CD4-positive, alpha-beta memory T cell (primary cell): ENCODE data around the gene VMAC. TPM values are rescaled to one million over a fixed set of nuclear protein-coding genes. Genes with fewer than 3 reads are reported as not detected.

ENCODE experiments used
- polyA plus RNA-seq, 2 donors: library from polyadenylated mRNA; unstranded; fragments of 300-500 nt; fragmentation: Illumina TruSeq; gene quantifications; one replicate each; pipeline ENCODE4 v1.2.3, GENCODE V29; 2021
- total RNA-seq, 2 experiments: library from RNA; stranded (reverse); gene quantifications; one replicate each; pipeline ENCODE4 v1.2.3, GENCODE V29; 2021

The VMAC gene
- total and polyA plus RNA-seq, 4 experiments from 2014 or later, result 5.6 to 37.5 (median 21.4) TPM

Other genes starting within 250 kb of the VMAC start
- 10 to 100 TPM; 40.5 to 41.1 TPM for gene MICOS13, start 224.4 kb upstream of the VMAC start, total RNA-seq
- 100 to 1,000 TPM; 114 TPM for gene MICOS13, start 224.4 kb upstream of the VMAC start, polyA plus RNA-seq
- 1 to 10 TPM; 3.5 to 4.8 TPM for gene HSD11B1L, start 223.8 kb upstream of the VMAC start, total RNA-seq
- 1 to 10 TPM; 2.9 to 4.3 TPM for gene HSD11B1L, start 223.8 kb upstream of the VMAC start, polyA plus RNA-seq
- 1,000 to 10,000 TPM; 1,675 to 1,762 TPM for gene RPL36, start 214.6 kb upstream of the VMAC start, total RNA-seq
- 1,000 to 10,000 TPM; 1,862 to 2,485 TPM for gene RPL36, start 214.6 kb upstream of the VMAC start, polyA plus RNA-seq
- 10 to 100 TPM; 59.6 to 64.7 TPM for gene LONP1, start 184.7 kb upstream of the VMAC start, total RNA-seq
- gene LONP1, start 184.7 kb upstream of the VMAC start, polyA plus RNA-seq, result 10 to 100 TPM; 10.9 to 39.9 TPM
- not detected for gene CATSPERD, start 184.2 kb upstream of the VMAC start, total RNA-seq
- gene CATSPERD, start 184.2 kb upstream of the VMAC start, polyA plus RNA-seq, result not detected
- gene PRR22, start 120.1 kb upstream of the VMAC start, total RNA-seq, result 1 to 10 TPM; 5.9 to 6.6 TPM
- gene PRR22, start 120.1 kb upstream of the VMAC start, polyA plus RNA-seq, result not detected
- gene DUS3L, start 113.7 kb upstream of the VMAC start, total RNA-seq, result 10 to 100 TPM; 58.7 to 72.9 TPM
- 10 to 100 TPM; 34.2 to 36.7 TPM for gene DUS3L, start 113.7 kb upstream of the VMAC start, polyA plus RNA-seq
- gene NRTN, start 99.8 kb upstream of the VMAC start, total RNA-seq, result under 1 TPM; 0.61 to 0.91 TPM
- gene NRTN, start 99.8 kb upstream of the VMAC start, polyA plus RNA-seq, result under 1 TPM; 0.34 to 0.42 TPM
- not detected for gene FUT6, start 65.2 kb upstream of the VMAC start, total RNA-seq
- not detected for gene FUT6, start 65.2 kb upstream of the VMAC start, polyA plus RNA-seq
- gene FUT3, start 53.4 kb upstream of the VMAC start, total RNA-seq, result under 1 TPM in 1 of 2 experiments, not detected in 1; 0.15 TPM
- not detected for gene FUT3, start 53.4 kb upstream of the VMAC start, polyA plus RNA-seq
- under 1 TPM in 1 of 2 experiments, not detected in 1; 0.17 TPM for gene FUT5, start 34.3 kb upstream of the VMAC start, total RNA-seq
- gene FUT5, start 34.3 kb upstream of the VMAC start, polyA plus RNA-seq, result not detected
- 100 to 1,000 TPM; 139 to 153 TPM for gene NDUFA11, start 1.1 kb upstream of the VMAC start, total RNA-seq
- gene NDUFA11, start 1.1 kb upstream of the VMAC start, polyA plus RNA-seq, result 100 to 1,000 TPM; 330 to 388 TPM
- gene CAPS, start 9.4 kb downstream of the VMAC start, total RNA-seq, result 10 to 100 TPM; 65.0 to 68.0 TPM
- 1 to 10 TPM; 1.7 to 4.3 TPM for gene CAPS, start 9.4 kb downstream of the VMAC start, polyA plus RNA-seq
- gene RANBP3, start 73.3 kb downstream of the VMAC start, total RNA-seq, result 10 to 100 TPM; 84.1 to 94.9 TPM
- 10 to 100 TPM in 1 of 2 donors, 1 to 10 TPM in 1; 3.4 to 11.6 TPM for gene RANBP3, start 73.3 kb downstream of the VMAC start, polyA plus RNA-seq
- 1 to 10 TPM; 5.6 to 6.7 TPM for gene RFX2, start 205.6 kb downstream of the VMAC start, total RNA-seq
- 1 to 10 TPM; 3.6 to 6.0 TPM for gene RFX2, start 205.6 kb downstream of the VMAC start, polyA plus RNA-seq
- gene ACSBG2, start 230.8 kb downstream of the VMAC start, total RNA-seq, result not detected
- gene ACSBG2, start 230.8 kb downstream of the VMAC start, polyA plus RNA-seq, result not detected